ENCODE results near the gene NRL.

DNA sequence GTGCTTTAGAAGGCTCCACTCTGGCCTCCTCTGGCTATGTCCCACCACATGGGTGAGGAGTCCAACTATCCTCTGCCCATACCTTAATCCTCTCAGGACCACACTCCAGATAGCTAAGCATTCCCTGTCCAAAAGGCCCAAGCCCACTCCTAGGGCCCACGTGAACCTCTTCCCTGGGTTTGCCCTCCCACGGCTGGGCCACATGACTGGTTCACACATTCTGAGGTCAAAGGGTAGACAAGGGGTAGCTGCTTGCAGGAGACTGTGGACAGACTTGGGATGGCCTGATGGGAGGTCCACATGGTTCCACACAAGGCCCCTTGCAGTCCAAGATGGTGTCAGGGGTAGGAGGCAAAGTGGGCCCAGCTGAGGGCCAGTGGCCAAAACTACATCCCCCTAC is 26.7 kb downstream of the NRL start:
- TF ChIP-seq EZH2 (IDR thresholded peaks at IDR 0.05; ENCODE audit: low read depth) (no peak), CTCF (conservative IDR thresholded peaks at IDR 0.05) (no peak)

Measured in PC-9 (cell line).